ACHN (cell line): ENCODE measurements around the gene ARRDC5.
A peak's percentile ranks its signal among the peaks of the same experiment; 100 is the strongest.
"Not testable (repeated sequence)": the region's sequence is repeated elsewhere in the genome, so short reads cannot be mapped to it uniquely, and the experiment has no call there.

Source experiments
- DNase-seq: peaks from one replicate; pipeline ENCODE4 v3.0.0-alpha.2; 2015
- in situ Hi-C: cut with HindIII; loops from 2 replicates; pipeline ENCODE4 v1.10.0; 2017; ENCODE audit warnings: low sequenced_read_pairs, low pct_ligation_motif_present, low pct_unique_long_range_greater_than_20kb

Gene ARRDC5

DNA sequence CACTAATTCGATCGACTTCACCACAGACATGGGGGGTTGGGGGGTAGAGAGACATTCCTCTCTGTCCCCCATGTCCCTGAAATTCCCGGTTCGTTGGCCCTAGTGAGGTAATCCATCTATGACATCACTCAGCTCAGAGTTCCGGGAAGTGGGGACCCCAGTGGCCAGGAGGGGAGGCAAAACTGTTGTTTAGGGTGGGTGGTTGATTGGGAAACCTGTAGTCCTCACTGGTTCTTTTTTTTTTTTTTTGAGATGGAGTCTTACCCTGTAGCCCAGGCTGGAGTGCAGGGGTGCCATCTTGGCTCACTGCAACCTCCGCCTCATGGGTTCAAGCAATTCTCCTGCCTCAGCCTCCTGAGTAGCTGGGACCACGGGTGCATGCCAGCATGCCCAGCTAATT, at the start of gene ARRDC5:
Gene ARRDC5, minus strand, starts transcription at position 101 of the 400 bp plus-strand sequence. Its CDS starts 71 bp downstream, at position 30.
- no peak for DNase-seq
- in situ Hi-C loops: no loop called here

DNA sequence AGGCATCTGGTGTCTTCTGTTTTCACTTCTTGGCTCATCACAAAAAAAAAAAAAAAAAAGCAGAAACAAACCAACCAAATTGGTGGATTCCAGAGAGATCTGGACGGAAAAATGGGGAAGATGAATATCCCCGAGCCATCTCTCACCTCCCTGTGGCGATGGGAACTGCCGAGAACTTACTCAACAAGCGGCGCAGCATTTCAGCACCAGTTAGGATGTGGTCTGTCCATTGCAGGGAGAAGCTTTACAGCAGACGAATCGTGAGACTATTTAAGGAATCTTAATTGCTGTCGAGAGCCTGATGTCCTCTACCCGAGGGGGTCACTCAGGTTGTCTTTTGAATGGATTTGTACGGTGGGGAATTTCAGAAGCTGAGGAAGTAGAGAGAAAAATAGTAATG, 49.0 kb upstream of the ARRDC5 start:
- no peak for DNase-seq
- in situ Hi-C loops: no loop called here

DNA sequence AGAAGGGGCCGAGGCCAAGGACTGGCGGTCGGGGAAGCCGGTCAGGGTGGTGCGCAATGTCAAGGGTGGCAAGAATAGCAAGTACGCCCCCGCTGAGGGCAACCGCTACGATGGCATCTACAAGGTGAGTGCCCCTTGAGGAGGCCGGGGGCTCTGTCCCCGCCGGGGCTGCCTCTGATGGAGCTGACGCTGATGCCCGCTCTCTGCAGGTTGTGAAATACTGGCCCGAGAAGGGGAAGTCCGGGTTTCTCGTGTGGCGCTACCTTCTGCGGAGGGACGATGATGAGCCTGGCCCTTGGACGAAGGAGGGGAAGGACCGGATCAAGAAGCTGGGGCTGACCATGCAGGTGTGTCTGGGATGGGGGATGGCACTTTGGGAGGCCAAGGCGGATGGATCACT, 48.0 kb upstream of the ARRDC5 start:
- DNase-seq, in situ Hi-C loops: not testable (repeated sequence)

DNA sequence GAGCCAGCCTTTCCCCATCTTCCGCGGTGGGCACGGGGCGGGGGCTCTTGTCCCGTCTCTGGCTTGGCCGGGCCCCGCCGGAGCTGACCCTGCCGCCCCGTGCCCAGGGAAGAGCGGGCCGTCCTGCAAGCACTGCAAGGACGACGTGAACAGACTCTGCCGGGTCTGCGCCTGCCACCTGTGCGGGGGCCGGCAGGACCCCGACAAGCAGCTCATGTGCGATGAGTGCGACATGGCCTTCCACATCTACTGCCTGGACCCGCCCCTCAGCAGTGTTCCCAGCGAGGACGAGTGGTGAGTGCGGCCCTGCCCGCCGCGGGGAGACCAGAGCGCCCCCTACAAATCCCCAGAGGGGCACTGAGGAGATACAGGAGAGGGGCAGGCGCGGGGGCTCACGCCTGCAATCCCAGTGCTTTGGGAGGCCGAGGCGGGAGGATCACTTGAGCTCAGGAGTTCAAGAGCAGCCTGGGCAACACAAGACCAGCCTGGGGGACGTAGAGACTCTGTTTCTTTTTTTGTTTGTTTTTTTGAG, 39.0 kb upstream of the ARRDC5 start:
- DNase-seq, in situ Hi-C loops: not testable (repeated sequence)

DNA sequence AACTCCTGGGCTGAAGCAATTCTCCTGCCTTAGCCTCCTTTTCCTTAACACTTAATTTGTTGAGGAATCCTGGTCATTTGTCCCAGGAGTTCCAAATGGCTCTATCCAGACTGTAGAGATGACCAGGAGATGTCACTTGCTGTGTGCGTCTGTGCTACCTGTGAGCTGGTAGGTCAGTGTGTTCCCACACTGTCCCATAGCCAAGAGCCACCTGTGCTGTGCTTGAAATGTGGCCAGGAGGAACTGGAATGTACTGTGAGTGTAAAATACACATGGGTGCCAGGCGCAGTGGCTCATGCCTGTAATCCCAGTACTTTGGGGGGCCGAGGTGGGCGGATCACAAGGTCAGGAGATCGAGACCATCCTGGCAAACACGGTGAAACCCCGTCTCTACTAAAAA, 36.8 kb upstream of the ARRDC5 start:
- no peak for DNase-seq
- in situ Hi-C loops: no loop called here

DNA sequence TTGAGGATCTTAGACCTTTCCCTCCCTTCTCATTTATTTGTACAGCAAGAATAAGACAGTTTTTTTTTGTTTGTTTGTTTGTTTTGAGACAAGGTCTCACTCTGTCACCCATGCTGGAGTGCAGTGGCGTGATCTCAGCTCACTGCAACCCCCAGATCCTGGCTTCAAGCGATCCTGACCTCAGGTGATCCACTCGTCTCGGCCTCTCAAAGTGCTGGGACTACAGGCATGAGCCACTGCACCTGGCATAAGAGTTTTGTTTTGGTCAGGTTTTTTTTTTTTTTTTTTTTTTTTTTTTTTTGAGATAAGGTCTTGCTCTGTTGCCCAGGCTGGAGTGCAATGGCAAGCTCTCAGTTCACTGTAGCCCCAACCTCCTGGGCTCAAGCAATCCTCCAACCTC, 35.8 kb upstream of the ARRDC5 start:
- DNase-seq, in situ Hi-C loops: not testable (repeated sequence)

DNA sequence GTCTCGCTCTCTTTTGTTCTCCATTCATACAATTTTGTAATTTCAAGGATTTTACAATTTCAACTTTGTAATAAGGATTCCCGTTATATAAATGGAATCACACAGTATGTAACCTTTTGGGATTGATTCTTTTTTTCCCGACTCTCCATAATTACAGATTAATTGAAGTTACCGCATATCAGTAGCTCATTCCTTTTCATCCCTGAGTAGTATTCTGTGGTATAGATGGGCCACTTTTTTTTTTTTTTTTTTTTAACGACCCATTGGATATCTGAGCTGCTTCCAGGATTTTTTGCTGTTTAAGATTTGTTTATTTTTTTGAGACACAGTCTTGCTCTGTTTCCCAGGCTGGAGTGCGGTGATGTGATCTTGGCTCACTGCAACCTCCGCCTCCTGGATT, 34.4 kb upstream of the ARRDC5 start:
- in situ Hi-C loops: no loop called here
- DNase-seq: no peak

DNA sequence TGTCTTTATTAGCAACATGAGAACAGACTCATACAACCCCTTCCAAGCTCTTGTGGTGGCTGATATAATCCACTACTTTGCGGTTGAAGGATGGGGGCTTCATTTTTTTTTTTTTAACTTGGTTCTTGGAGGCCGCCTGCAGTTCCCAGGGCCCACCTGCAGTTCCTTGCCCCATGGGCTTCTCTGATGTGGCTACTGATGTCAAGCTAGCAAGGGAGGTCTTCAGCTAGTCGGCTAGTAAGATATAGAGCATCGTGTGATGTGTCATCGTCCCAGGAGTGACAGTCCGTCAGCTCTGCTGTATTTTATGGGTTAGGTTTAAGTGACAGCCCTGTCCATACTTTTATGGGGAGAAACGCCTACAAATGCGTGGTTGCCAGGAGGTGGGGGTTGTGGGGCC, 32.7 kb upstream of the ARRDC5 start:
- in situ Hi-C loops: no loop called here
- no peak for DNase-seq

DNA sequence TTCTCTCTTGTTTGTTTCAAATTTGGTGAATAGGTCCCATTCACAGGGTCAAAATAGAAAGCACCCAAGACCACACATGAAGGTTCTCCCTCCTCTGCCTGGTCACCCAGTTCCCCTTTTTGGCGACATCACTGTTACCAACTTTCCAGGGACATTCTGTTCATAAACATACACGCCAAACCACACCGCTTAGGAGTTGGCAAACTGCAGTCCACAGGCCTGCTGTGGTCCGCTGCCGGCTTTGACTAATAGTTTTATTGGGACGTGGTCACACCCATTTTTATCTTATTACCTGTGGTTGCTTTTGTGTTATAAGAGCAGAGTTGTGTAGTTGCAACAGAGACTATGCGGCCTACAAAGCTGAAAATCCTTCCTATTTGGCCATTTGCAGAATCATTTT, 30.8 kb upstream of the ARRDC5 start:
- in situ Hi-C loops: no loop called here
- no peak for DNase-seq

DNA sequence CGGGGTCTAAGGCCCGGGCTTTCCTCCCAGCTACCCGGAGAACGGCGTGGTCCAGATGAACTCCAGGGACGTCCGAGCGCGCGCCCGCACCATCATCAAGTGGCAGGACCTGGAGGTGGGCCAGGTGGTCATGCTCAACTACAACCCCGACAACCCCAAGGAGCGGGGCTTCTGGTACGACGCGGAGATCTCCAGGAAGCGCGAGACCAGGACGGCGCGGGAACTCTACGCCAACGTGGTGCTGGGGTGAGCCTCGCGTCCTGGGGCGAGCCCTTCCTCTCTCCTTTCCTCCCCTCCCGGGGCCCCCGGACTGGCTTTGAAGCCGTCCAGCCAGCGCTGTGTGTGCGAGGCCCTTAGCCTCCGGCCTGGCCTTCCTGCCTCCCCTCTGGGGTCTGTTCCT, 30.0 kb upstream of the ARRDC5 start:
- DNase-seq: no peak
- in situ Hi-C loops: no loop called here

DNA sequence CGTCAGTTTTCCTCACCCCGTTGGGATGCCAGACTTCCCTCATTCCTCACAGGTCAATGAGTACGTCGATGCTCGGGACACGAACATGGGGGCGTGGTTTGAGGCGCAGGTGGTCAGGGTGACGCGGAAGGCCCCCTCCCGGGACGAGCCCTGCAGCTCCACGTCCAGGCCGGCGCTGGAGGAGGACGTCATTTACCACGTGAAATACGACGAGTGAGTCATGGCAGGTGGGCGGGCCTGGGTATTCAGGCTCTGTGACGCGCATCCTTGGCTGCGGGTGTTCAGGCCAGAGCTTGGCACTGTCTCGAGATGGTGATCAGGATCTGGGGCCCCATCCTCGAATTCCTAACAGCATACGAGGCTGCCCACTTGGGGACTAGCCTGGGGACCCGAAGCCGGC, 28.0 kb upstream of the ARRDC5 start:
- in situ Hi-C loops: no loop called here
- DNase-seq: no peak

DNA sequence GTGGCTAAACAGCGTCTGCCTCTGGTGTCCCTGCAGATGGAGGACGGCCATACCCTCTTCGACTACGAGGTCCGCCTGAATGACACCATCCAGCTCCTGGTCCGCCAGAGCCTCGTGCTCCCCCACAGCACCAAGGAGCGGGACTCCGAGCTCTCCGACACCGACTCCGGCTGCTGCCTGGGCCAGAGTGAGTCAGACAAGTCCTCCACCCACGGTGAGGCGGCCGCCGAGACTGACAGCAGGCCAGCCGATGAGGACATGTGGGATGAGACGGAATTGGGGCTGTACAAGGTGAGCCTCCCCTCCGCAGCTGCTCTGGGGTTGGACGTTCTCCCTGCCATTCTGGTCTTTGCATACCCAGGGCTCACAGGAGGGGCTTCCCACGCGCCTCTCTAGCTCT, 26.5 kb upstream of the ARRDC5 start:
- no peak for DNase-seq

DNA sequence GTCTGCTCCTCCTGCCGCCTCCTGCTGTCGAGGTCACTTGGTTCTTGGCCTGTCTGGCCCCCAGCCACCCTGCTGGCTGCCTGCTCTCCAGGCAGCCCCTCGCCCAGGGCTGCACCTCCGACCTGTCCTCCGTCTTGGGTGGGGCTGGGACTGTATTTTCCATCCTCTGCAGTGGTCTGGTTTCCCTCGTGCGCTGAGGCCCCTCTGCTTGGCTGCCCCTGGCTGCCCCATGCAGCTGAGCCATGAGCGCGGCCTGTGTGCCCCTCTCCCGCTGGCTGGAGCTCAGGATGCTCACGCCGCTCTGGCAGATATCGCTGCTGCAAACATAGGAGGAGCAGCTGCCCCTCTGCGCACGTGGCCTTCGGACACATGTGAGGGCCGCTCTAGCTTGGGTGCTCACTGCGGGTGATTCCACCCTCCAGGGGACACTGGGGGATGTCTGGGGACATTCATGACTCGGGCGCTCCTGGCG, 20.6 kb upstream of the ARRDC5 start:
- DNase-seq: no peak
- in situ Hi-C loops: no loop called here

More for the DNA sequence above, 26.5 kb upstream of the ARRDC5 start:
- in situ Hi-C loops: no loop called here

DNA sequence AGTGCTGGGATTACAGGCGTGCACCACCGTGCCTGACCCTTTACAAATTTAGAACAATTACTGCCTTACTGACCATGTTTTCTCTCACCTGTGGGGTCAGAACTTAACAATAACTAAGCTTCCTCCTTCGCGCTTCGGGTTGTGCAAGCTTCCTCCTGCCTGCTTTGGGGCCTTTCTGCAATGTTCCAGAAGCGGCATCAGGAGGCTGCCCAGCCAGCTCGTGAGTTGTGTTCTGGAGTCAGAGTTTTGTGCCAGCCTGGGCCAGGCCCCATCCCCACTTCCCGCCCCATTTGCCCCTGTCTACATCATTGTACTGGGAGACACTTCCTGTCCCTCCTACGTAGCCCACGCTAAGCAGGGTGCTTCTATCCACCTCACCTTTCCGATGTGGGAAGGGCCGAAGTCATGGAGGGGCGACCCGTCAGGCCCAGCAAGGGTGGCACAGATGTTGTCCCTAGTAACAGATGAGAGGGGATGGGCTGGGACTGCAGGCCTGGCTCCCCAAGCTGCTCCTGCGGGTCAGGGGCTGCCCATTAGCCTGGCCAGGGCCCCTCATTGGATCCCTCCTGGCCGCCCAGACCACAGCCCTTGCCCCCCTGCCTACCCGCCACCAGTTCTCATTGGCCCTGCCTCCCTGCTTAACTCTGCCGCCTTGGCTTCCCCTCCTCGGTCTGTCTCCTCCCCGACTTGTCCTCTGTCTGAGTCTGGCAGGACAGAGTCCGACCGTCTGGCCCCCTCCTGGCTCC, 20.0 kb upstream of the ARRDC5 start:
- in situ Hi-C loops: no loop called here
- no peak for DNase-seq

DNA sequence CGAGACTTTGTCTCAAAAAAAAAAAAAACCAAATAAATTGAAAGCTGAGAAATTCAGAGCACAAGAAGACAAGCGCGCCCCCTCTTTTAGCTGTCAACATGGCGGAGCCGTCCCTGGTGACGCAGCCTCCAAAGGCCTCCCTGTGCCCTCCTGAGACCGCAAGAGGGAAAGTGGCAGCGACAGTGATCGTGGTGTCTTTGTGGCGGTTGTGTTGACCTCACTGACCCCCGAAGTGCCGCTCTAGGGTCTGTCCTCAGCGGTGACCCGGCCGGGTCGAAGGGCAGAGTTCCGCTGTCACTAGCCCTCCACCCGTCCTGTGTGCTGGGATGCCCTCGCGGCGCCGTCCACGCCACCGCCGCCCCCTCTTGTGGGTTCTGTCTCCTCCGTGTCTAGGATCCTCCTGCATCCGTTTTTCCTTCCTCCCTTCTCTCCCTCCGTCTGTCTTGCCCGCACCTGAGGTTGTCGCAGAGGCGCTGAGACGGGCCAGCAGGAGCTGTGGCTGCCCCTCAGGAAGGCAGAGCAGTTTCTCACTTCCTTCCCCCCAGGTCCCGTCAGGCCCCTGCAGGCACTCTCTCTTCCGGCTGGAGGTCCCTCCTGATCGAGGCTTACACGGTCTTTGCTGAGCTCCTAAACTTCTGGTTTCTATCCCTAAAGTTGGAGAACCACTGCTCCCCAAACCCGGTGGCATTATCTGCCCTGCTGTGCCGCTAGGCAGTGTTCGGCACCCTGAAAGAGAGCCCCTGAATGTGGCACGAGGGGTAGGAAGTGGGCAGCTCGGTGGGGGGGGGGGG, 13.8 kb upstream of the ARRDC5 start:
- DNase-seq: no peak
- in situ Hi-C loops: no loop called here

DNA sequence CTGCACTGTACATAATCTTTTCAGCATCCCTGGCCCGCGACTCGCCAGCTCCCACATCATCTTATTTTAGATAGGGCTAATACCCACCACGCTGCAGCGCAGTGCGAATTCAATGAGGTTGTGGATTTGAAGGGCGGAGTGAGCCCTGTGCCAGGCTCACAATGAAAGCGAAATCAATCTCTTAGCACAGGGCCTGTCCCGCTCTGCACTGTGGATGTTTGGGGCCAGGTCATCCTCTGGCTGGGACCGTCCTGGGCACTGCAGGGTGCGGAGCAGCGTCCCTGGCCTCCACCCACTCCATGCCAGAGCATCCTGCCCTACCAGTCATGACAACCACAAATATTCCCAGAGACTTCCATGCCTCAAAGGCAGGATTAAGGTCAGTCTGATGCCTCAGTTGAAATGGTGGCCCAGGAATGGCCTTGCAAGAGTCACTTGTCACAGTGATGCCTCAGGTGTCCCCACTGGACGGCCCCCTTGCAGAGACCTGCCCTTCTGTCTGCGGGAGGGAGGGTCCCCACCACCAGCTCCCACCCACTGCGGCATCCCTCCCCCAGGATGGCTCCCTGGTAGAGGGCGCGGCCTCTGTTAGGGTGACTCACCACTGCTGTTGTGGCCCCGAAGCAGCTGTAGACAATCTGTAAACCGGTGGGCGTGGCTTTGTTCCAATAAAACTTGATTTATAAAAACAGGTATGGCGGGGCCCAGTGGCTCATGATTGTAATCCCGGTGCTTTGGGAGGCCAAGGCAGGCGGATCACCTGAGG, 12.2 kb upstream of the ARRDC5 start:
- DNase-seq: peak; percentile 81
- in situ Hi-C loops: no loop called here

DNA sequence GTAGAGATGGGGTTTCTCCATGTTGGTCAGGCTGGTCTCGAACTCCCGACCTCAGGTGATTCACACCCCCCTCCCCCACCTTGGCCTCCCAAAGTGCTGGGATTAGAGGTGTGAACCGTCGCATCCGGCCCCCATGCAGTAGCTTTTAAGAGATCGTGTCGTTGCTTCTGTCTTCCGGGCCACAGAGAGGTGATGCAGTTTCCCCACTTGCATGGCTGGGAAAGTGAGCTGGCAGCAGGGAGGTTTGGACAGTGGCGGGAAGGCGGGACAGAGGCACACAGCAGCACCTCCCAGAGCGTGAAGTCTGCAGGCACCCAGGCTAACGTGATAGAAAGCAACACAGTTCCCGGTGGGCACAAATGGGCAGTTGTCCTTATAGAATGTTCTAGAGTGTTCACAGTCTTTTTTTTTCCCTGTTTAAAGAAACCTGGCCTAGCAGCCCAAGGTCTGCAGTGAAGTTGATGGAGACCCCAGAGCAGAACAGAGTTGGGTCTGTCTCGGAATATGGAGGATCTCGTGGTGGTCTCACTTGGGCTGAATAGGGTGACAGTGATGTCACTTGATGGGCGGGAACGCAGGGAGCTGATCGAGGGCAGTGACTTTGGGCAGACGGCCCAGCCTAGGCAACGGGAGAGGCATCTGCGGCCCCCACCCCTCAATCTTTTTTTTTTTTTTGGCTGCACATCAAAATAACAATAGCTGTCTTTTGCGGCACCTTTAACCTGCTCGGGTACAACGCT, 11.5 kb upstream of the ARRDC5 start:
- DNase-seq: no peak
- in situ Hi-C loops: no loop called here
